Endothelial cell of umbilical vein (primary cell): Measurements from ENCODE around the gene OR4E2. TPM values are rescaled to one million over a fixed set of nuclear protein-coding genes. Genes with fewer than 3 reads are reported as not detected.

Experiments used
- BruUV-seq: library from RNA; stranded (reverse); fragments of 400-500 nt; replicated peaks from 2 replicates; lab custom pipeline; 2021; lab: Mats Ljungman, UMichigan
- CTCF ChIA-PET: fragments of 300-600, 350-600 bp; sonication (Branson Sonifier 250); formaldehyde crosslinking; loops from one replicate; lab custom pipeline; 2021; ENCODE audit warnings: antibody characterized with exemption, inconsistent platforms; lab: Charles Lee
- POLR2A ChIA-PET: fragments of 300-600, 350-600 bp; sonication (Branson Sonifier 250); formaldehyde crosslinking; loops from one replicate; lab custom pipeline; 2021; ENCODE audit warnings: antibody characterized with exemption, inconsistent platforms; lab: Charles Lee
- DNase-seq: peaks from one replicate; pipeline ENCODE4 v3.0.0-alpha.2; 2011; ENCODE audit warnings: low read depth, low spot score
- FAIRE-seq: peaks from 2 replicates; lab custom pipeline; 2011; peaks lifted over from hg19 to GRCh38; lab: Jason Lieb, UNC
- H2AFZ ChIP-seq: 2 replicates; pipeline ENCODE4 v1.6.0; 2012; ENCODE audit warnings: low read depth, low read length, control low read depth, inconsistent platforms
- H3K27ac ChIP-seq: 2 replicates; pipeline ENCODE4 v1.5.1; 2011; ENCODE audit warnings: low read depth, mild to moderate bottlenecking, control low read depth, low read length, moderate library complexity; ENCODE audit not compliant: insufficient read depth
- H3K27me3 ChIP-seq, 2 experiments: 2 replicates each; pipeline versions ENCODE4 v1.6.0 to v1.6.1; 2011; ENCODE audit warnings: low read length in 2 of 2, mixed read lengths in 1 of 2; ENCODE audit not compliant: control insufficient read depth in 2 of 2, insufficient read depth in 2 of 2
- H3K36me3 ChIP-seq, 2 experiments: 2 replicates in 1 of 2; 3 replicates in 1 of 2; pipeline ENCODE4 v1.5.1; 2011; ENCODE audit warnings: low read length in 2 of 2, mild to moderate bottlenecking in 1 of 2, moderate library complexity in 1 of 2; ENCODE audit not compliant: control insufficient read depth in 2 of 2, insufficient read depth in 2 of 2; ENCODE audit errors: extremely low read depth in 1 of 2
- H3K4me1 ChIP-seq: 3 replicates; pipeline ENCODE4 v1.5.1; 2011; ENCODE audit warnings: mild to moderate bottlenecking, low read length; ENCODE audit not compliant: control insufficient read depth, insufficient read depth; ENCODE audit errors: extremely low read depth
- H3K4me2 ChIP-seq: 2 replicates; pipeline ENCODE4 v1.6.1; 2011; ENCODE audit warnings: low read length, control low read depth, mixed read lengths; ENCODE audit not compliant: insufficient read depth
- H3K4me3 ChIP-seq, 3 experiments: fragments of 200-600 bp in 1 of 3; sonication (generic), shearing (Covaris generic) in 1 of 3; replicated peaks in 1 of 3; 2 replicates each; pipeline ENCODE4 v1.5.1; 2011 to 2016; ENCODE audit warnings: control low read depth in 3 of 3, low read length in 3 of 3, mild to moderate bottlenecking in 2 of 3, inconsistent platforms in 1 of 3, low read depth in 1 of 3, moderate library complexity in 1 of 3; ENCODE audit not compliant: insufficient read depth in 1 of 3
- H3K79me2 ChIP-seq: 2 replicates; pipeline ENCODE4 v1.6.0; 2012; ENCODE audit warnings: low read length, inconsistent platforms; ENCODE audit not compliant: control insufficient read depth, insufficient read depth
- H3K9ac ChIP-seq: replicated peaks from 2 replicates; pipeline ENCODE3; 2011; ENCODE audit warnings: low read length, control low read depth; ENCODE audit not compliant: insufficient read depth; ENCODE audit errors: extremely low read depth
- H3K9me1 ChIP-seq: replicated peaks from 3 replicates; pipeline ENCODE4 v1.6.0; 2011; ENCODE audit warnings: mild to moderate bottlenecking, low read length; ENCODE audit not compliant: control insufficient read depth, insufficient read depth; ENCODE audit errors: extremely low read depth
- H3K9me3 ChIP-seq: replicated peaks from 2 replicates; pipeline ENCODE4 v1.5.1; 2012; ENCODE audit warnings: low read length, inconsistent platforms; ENCODE audit not compliant: control insufficient read depth, insufficient read depth
- H4K20me1 ChIP-seq: replicated peaks from 2 replicates; pipeline ENCODE3; 2011; ENCODE audit warnings: mild to moderate bottlenecking, low read length; ENCODE audit not compliant: control insufficient read depth, insufficient read depth; ENCODE audit errors: extremely low read depth
- EZH2 ChIP-seq: IDR thresholded peaks from 2 replicates; pipeline ENCODE4 v1.6.1; 2012; ENCODE audit warnings: borderline replicate concordance, low read depth, mild to moderate bottlenecking, moderate library complexity, low read length, inconsistent platforms; ENCODE audit not compliant: severe bottlenecking
- FOS ChIP-seq: IDR thresholded peaks from 2 replicates; pipeline ENCODE4 v1.6.1; 2011; ENCODE audit warnings: mild to moderate bottlenecking, low read length, moderate library complexity, borderline replicate concordance; ENCODE audit not compliant: insufficient read depth
- GATA2 ChIP-seq: IDR thresholded peaks from 2 replicates; pipeline ENCODE4 v1.7.0; 2011; ENCODE audit warnings: low read depth, mild to moderate bottlenecking, moderate library complexity, mixed read lengths, low read length; ENCODE audit not compliant: insufficient read length, insufficient read depth
- JUN ChIP-seq: IDR thresholded peaks from 2 replicates; pipeline ENCODE4 v1.6.1; 2011; ENCODE audit warnings: borderline replicate concordance, low read depth; ENCODE audit not compliant: insufficient read length, insufficient read depth
- MYC ChIP-seq: IDR thresholded peaks from one replicate; pipeline ENCODE4 v1.6.1; 2011; ENCODE audit warnings: mild to moderate bottlenecking, low read depth, low read length
- POLR2A ChIP-seq: IDR thresholded peaks from 2 replicates; pipeline ENCODE4 v1.6.1; 2012; ENCODE audit warnings: low read depth, mild to moderate bottlenecking, control low read depth, low read length
- POLR2AphosphoS5 ChIP-seq: IDR thresholded peaks from 2 replicates; pipeline ENCODE4 v1.6.1; 2012; ENCODE audit warnings: low read depth, mild to moderate bottlenecking, control low read depth, low read length, moderate library complexity; ENCODE audit not compliant: insufficient read depth
- dilution Hi-C: fragments of 300-500 bp; cut with MboI; formaldehyde crosslinking; loops from one replicate; pipeline ENCODE4 v1.15.0; 2019; ENCODE audit warnings: low sequenced_read_pairs; ENCODE audit not compliant: extremely low pct_ligation_motif_present
- intact Hi-C: fragments of 100-400 bp; cut with micrococcal nuclease; formaldehyde crosslinking; loops from one replicate; pipeline ENCODE4 v1.10.0; 2022
- polyA plus RNA-seq, 4 experiments: library from polyadenylated mRNA; depleted of rRNA in 3 of 4; stranded (reverse) in 3 of 4; unstranded in 1 of 4; fragments of >200 nt; gene quantifications; 2 replicates each; pipeline versions ENCODE4 v1.2.1 to v1.2.3, GENCODE V29; 2011 to 2012; ENCODE audit warnings: missing spikeins in 1 of 4
- total RNA-seq: library from RNA; stranded (reverse); gene quantifications from 2 replicates; pipeline ENCODE4 v1.2.3, GENCODE V29; 2021
- TF ChIP-seq, protein P1 (sequence below), 2 donors: IDR thresholded peaks; 1 replicate in 1 of 2; 2 replicates in 1 of 2; pipeline ENCODE4 v1.5.1; 2011; ENCODE audit warnings: low read length in 2 of 2, mild to moderate bottlenecking in 2 of 2, moderate library complexity in 2 of 2, control low read depth in 1 of 2, inconsistent platforms in 1 of 2, low read depth in 1 of 2; ENCODE audit not compliant: insufficient read depth in 1 of 2; ENCODE audit errors: extremely low read depth in 1 of 2
- TF ChIP-seq, protein P2 (sequence below): IDR thresholded peaks from 2 replicates; pipeline ENCODE4 v1.6.1; 2011; ENCODE audit not compliant: insufficient read depth, insufficient read length

Gene OR4E2
- total and polyA plus RNA-seq, 2 donors (not counting 3 experiments of a cell fraction or from before 2014, with no cell fraction given) = not detected

- Histone ChIP-seq H4K20me1 (no peaks in the 10 kb centered on the region), H3K4me2 (no peak overlapping the region), H3K4me1 (peaks cover 4% of the 10 kb centered on the region), H3K27ac (no peak overlapping the region), H2AFZ (no peak overlapping the region), H3K79me2 (no peaks in the 10 kb centered on the region), H3K4me3 (no peak overlapping the region), H3K27me3 (no peaks in the 10 kb centered on the region), H3K9ac (no peak overlapping the region), H3K9me3 (no peaks in the 10 kb centered on the region), H3K36me3 (no peaks in the 10 kb centered on the region), H3K9me1 (no peaks in the 10 kb centered on the region)
- ChIA-PET CTCF (no interaction called here), POLR2A (no interaction called here)
- intact Hi-C loops (no loop called here), dilution Hi-C loops (no loop called here)
- peak; percentile 50 for DNase-seq
- FAIRE-seq = peak; percentile 70
- BruUV-seq = no TSS peak
- TF ChIP-seq, protein P1, sequence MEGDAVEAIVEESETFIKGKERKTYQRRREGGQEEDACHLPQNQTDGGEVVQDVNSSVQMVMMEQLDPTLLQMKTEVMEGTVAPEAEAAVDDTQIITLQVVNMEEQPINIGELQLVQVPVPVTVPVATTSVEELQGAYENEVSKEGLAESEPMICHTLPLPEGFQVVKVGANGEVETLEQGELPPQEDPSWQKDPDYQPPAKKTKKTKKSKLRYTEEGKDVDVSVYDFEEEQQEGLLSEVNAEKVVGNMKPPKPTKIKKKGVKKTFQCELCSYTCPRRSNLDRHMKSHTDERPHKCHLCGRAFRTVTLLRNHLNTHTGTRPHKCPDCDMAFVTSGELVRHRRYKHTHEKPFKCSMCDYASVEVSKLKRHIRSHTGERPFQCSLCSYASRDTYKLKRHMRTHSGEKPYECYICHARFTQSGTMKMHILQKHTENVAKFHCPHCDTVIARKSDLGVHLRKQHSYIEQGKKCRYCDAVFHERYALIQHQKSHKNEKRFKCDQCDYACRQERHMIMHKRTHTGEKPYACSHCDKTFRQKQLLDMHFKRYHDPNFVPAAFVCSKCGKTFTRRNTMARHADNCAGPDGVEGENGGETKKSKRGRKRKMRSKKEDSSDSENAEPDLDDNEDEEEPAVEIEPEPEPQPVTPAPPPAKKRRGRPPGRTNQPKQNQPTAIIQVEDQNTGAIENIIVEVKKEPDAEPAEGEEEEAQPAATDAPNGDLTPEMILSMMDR (IDR thresholded peaks at IDR 0.05; ENCODE audit: extremely low read depth in 1 of 2, insufficient read depth in 1 of 2, low read depth in 1 of 2, low read length in 2 of 2) = no peak
- TF ChIP-seq GATA2 (no peak), FOS (peak; percentile 46), POLR2A (no peak), JUN (peak; percentile 27), MYC (no peak)
These were observed 26.4 kb downstream of the OR4E2 start for GRCh38 chr14:21680072-21680471.

- H4K20me1 ChIP-seq = no peaks in the 10 kb centered on the region
- no peak for DNase-seq
- H3K9ac ChIP-seq = no peak overlapping the region
- no peaks in the 10 kb centered on the region for H3K4me1 ChIP-seq
- H3K9me1 ChIP-seq = no peaks in the 10 kb centered on the region
- no peaks in the 10 kb centered on the region for H3K9me3 ChIP-seq
- no peaks in the 10 kb centered on the region for H3K36me3 ChIP-seq
- intact Hi-C loops = no loop called here
- no peak overlapping the region for H2AFZ ChIP-seq
- ChIA-PET POLR2A (no interaction called here), CTCF (no interaction called here)
- H3K4me3 ChIP-seq = no peak overlapping the region
- no peak overlapping the region for H3K27ac ChIP-seq
- no peak for FAIRE-seq
- no peaks in the 10 kb centered on the region for H3K79me2 ChIP-seq
- dilution Hi-C loops = no loop called here
- no peak overlapping the region for H3K4me2 ChIP-seq
- no peak for TF ChIP-seq POLR2A
- TF ChIP-seq, protein P2, sequence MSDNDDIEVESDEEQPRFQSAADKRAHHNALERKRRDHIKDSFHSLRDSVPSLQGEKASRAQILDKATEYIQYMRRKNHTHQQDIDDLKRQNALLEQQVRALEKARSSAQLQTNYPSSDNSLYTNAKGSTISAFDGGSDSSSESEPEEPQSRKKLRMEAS = no peak
- no peak for TF ChIP-seq FOS
- no peak for TF ChIP-seq GATA2
- TF ChIP-seq, protein P1 (IDR thresholded peaks at IDR 0.05; ENCODE audit: extremely low read depth in 1 of 2, insufficient read depth in 1 of 2, low read depth in 1 of 2, low read length in 2 of 2) = no peak
- no peak for TF ChIP-seq EZH2
- no peak for TF ChIP-seq POLR2AphosphoS5
- TF ChIP-seq JUN = no peak
- BruUV-seq = no TSS peak
- H3K27me3 ChIP-seq = no peaks in the 10 kb centered on the region
These were observed 32.8 kb downstream of the OR4E2 start for GRCh38 chr14:21686468-21686867.
